ENCODE measurements around the gene HSBP1.

The HSBP1 gene

DNA sequence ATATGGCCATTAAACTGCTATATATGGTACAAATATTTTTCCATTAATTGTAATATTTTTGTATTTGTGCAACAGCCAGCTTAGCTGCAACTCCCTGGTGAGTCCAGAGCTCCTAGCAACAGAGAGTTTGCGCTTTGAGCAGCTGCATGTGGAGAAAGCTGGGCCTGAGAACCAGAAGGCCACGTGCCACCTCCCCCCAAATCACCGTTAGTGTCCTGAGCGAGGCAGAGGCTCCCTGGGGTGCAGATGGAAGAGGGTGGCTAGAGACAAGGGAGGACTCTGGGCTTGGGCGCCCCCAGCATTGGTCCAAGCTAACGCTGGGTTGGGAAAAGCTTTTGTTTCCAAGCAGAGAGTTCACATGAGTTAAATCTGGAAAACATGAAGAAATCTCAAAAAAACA, 41.6 kb downstream of the HSBP1 start:
- in situ Hi-C loops (cut with HindIII; ENCODE audit: low pct_unique_long_range_greater_than_20kb, low sequenced_read_pairs), result no loop called here
- TF ChIP-seq JUND (IDR thresholded peaks at IDR 0.05; ENCODE audit: low read depth), result no peak

DNA sequence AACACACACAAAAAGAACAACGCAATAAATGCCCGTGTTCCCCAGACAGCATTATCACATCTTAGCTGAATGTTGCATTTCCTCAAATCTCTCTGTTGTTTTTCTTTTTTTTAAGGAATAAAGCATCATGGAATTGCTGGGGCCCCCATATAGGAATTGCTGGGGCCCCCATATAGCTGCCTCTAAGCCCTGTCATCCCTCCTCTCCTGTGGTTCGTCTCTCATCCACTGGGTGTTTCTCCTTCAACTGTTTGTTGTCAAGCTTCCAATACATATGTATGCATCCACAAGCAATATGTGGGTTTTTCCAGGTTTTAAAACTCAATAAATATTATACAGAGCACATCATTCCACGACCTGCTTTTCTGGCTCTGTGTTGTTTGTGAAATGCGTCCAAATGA, 43.2 kb downstream of the HSBP1 start:
- TF ChIP-seq JUND (IDR thresholded peaks at IDR 0.05; ENCODE audit: low read depth), result no peak
- no peak for DNase-seq (ENCODE audit: low read depth in 1 of 2, low spot score in 1 of 2)
- in situ Hi-C loops (cut with HindIII; ENCODE audit: low pct_unique_long_range_greater_than_20kb, low sequenced_read_pairs), result no loop called here

More for the DNA sequence above, 41.6 kb downstream of the HSBP1 start:
- DNase-seq (ENCODE audit: low read depth in 1 of 2, low spot score in 1 of 2), result no peak

DNA sequence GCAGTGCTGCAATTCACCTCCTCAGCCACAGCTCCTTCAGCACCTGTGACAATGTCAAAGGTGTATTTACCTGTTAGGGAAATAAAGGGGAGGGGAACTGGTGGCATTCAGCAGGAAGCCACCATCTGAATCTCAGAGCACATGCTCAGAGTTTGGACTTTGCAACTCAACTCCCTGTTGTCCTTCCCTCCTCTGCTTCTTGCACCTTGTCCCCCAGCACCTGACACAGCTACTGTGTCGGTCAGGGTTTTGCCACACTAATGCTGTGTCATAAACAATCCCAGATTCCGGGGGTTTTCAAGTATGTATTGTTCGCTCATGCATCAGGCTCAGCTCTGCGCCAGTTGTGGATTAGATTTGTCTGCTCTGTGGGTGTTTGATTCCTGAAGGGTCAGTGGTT, 43.7 kb downstream of the HSBP1 start:
- TF ChIP-seq JUND (IDR thresholded peaks at IDR 0.05; ENCODE audit: low read depth), result no peak
- DNase-seq (ENCODE audit: low read depth in 1 of 2, low spot score in 1 of 2), result no peak
- in situ Hi-C loops (cut with HindIII; ENCODE audit: low pct_unique_long_range_greater_than_20kb, low sequenced_read_pairs), result no loop called here

DNA sequence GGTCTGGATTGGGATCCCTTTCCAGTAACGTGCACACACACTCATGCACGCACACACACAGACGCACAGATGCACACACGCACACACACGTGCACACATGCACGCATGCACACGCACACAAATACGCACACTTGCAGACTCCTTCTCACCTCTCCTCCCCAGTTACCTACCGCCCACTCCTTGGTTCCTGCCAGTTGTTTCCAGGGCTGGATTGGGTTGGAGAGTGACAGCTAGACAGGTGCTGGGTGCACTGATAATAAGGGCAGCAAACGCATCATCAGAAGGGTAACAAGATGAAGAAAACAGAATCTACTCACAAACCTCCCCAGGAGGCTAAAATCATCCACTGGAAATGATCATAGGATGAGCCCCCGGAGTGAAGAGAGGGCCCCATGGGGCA, 45.0 kb downstream of the HSBP1 start:
- no peak for TF ChIP-seq JUND (IDR thresholded peaks at IDR 0.05; ENCODE audit: low read depth)
- DNase-seq (ENCODE audit: low read depth in 1 of 2, low spot score in 1 of 2), result no peak
- in situ Hi-C loops (cut with HindIII; ENCODE audit: low pct_unique_long_range_greater_than_20kb, low sequenced_read_pairs), result no loop called here

DNA sequence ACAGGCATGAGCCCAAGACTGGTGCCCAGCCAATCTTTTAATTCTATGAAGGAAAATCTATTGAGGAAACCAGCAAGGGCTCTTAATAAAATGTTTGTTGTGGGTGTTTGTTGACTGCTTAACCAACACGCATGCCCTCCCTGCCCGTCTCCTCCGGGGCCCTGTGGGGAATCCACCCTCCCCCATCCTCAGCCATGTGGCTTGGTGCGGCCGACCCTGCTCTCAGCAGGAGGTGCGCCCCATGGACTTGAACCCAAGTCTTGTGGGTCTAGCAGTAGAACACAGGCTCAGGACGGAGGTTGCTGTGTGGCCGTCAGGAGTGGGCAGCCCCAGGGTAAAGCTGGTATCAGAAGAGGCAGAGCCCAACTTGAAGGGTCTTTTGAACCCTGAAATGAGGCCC, 46.1 kb downstream of the HSBP1 start:
- no peak for DNase-seq (ENCODE audit: low read depth in 1 of 2, low spot score in 1 of 2)
- in situ Hi-C loops (cut with HindIII; ENCODE audit: low pct_unique_long_range_greater_than_20kb, low sequenced_read_pairs), result no loop called here
- no peak for TF ChIP-seq JUND (IDR thresholded peaks at IDR 0.05; ENCODE audit: low read depth)

DNA sequence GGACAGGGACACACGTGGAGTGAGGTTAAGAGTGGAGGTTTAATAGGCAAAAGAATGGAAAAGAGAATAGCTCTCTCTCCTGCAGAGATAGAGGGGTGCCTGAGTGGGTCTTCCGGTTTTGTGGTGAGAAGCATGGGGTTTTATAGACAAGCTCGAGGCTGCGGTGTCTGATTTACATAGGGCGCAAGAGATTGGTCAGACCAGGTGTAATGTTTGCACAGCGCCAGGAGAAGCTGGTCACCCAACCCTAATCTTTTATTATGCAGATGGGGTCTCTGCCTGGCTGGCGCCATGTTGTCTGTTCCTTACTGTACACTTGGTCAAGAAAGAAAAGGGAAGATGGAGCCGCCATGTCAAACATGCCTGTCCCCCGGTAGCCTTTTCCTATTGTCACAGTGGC, 46.6 kb downstream of the HSBP1 start:
- TF ChIP-seq JUND (IDR thresholded peaks at IDR 0.05; ENCODE audit: low read depth), result no peak
- no peak for DNase-seq (ENCODE audit: low read depth in 1 of 2, low spot score in 1 of 2)
- in situ Hi-C loops (cut with HindIII; ENCODE audit: low pct_unique_long_range_greater_than_20kb, low sequenced_read_pairs), result no loop called here

DNA sequence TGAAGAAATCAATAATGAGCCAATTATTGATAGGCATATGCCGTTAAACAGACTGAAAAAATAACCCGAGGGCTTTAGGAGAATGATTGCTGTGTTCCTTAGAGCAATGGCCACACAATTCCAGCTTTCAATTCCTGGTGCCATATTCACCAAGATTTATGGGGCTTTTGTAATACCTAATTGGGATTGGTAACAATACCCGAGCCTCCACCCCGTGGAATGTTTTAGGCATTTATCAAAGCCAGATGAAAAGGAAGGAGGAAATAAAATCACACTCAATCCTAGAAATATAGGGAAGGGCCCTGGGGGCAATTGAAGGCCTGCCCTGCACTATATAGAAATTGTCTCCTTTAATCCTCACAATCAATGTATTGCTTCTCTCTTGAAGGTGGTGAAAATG, 49.0 kb downstream of the HSBP1 start:
- in situ Hi-C loops (cut with HindIII; ENCODE audit: low pct_unique_long_range_greater_than_20kb, low sequenced_read_pairs), result no loop called here
- no peak for DNase-seq (ENCODE audit: low read depth in 1 of 2, low spot score in 1 of 2)
- TF ChIP-seq JUND (IDR thresholded peaks at IDR 0.05; ENCODE audit: low read depth), result no peak

DNA sequence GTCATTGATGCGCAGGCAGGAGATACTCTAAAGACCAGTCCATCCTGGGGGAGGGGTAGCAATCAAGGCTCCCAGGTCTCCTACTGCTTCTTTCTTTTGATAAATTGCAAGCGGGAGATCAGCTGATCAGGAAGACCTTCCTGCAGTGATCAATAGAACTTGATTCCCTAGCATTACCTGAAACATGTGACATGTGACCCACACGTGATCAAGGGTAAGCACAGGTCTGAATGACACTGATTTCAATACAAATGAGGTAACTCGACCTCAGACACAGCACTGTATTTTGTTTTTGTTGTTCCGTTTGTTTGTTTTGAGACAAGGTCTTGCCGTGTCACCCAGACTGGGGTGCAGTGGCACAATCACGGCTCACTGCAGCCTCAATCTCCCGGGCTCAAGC, 51.5 kb downstream of the HSBP1 start:
- DNase-seq (ENCODE audit: low read depth in 1 of 2, low spot score in 1 of 2), result no peak
- in situ Hi-C loops (cut with HindIII; ENCODE audit: low pct_unique_long_range_greater_than_20kb, low sequenced_read_pairs), result no loop called here
- TF ChIP-seq JUND (IDR thresholded peaks at IDR 0.05; ENCODE audit: low read depth), result no peak

DNA sequence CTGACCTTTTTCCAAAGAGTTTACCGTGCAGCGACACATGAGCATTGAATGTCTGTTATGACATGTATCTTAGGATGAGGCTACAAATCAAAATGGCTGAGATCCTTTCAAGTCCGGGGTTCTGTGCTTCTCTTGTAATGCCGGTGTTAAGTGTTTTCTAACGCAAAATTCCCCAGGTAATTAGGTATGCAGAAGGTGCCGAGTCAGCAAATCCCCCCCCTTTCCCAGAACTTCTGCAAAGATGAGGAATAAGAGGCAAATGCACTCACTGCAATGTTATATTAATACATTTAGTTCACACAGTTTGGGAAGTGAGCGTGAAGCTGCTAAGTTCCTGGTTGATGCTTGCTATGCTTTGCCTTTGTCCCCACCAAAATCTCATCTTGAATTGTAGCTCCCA, 54.9 kb downstream of the HSBP1 start:
- in situ Hi-C loops (cut with HindIII; ENCODE audit: low pct_unique_long_range_greater_than_20kb, low sequenced_read_pairs), result no loop called here
- no peak for DNase-seq (ENCODE audit: low read depth in 1 of 2, low spot score in 1 of 2)
- TF ChIP-seq JUND (IDR thresholded peaks at IDR 0.05; ENCODE audit: low read depth), result no peak

DNA sequence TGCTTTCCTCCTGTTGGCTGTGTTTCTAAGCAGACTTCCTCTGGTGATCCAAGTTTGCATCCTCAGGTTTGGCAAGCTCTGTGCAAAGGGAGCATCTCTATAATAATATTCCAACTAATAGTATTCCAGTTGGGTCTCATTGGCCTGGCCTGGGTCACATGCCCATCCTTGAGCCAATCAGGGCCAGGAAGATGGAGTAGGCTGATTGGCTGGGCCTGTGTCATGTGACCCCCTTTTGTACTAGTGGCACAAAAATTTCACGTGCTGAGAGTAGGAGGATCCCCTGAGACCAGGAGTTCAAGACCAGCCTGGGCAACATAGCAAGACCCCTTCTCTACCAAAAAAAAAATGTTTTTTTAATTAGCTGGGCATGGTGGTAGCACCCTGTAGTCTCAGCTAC, 55.9 kb downstream of the HSBP1 start:
- no peak for TF ChIP-seq JUND (IDR thresholded peaks at IDR 0.05; ENCODE audit: low read depth)
- no peak for DNase-seq (ENCODE audit: low read depth in 1 of 2, low spot score in 1 of 2)
- in situ Hi-C loops (cut with HindIII; ENCODE audit: low pct_unique_long_range_greater_than_20kb, low sequenced_read_pairs), result no loop called here

Measured in T47D (cell line).